DMS 273 treated with DMSO at 0.1 percent for 48 hours (cell line): ENCODE data around the gene FAP.

Source experiments
- DNase-seq: peaks from one replicate; lab custom pipeline; 2025; lab: John Stamatoyannopoulos, UW

The FAP gene

GRCh38 chr2:162242586-162243280 is 512 bp downstream of the FAP start:
- DNase-seq: no peak

- DNase-seq: no peak
Measured at GRCh38 chr2:162241571-162241970, 1.7 kb downstream of the FAP start.

- no peak for DNase-seq
Measured at GRCh38 chr2:162234620-162235462, 8.4 kb downstream of the FAP start.

- DNase-seq: no peak
Measured at GRCh38 chr2:162233197-162233596, 10.0 kb downstream of the FAP start.

- DNase-seq: no peak
Measured at GRCh38 chr2:162232671-162233070, 10.6 kb downstream of the FAP start.

GRCh38 chr2:162232027-162232426 is 11.2 kb downstream of the FAP start:
- DNase-seq: no peak

GRCh38 chr2:162230761-162231160 is 12.5 kb downstream of the FAP start:
- DNase-seq: no peak

GRCh38 chr2:162226836-162227235 is 16.4 kb downstream of the FAP start:
- DNase-seq: no peak

- no peak for DNase-seq
Measured at GRCh38 chr2:162221064-162221463, 22.2 kb downstream of the FAP start.

- no peak for DNase-seq
Measured at GRCh38 chr2:162220368-162220767, 22.9 kb downstream of the FAP start.

GRCh38 chr2:162219426-162219825 is 23.8 kb downstream of the FAP start:
- DNase-seq: no peak

- no peak for DNase-seq
Measured at GRCh38 chr2:162217598-162217997, 25.6 kb downstream of the FAP start.

- DNase-seq: no peak
Measured at GRCh38 chr2:162215162-162215561, 28.1 kb downstream of the FAP start.

GRCh38 chr2:162212366-162212765 is 30.9 kb downstream of the FAP start:
- no peak for DNase-seq

GRCh38 chr2:162211732-162212131 is 31.5 kb downstream of the FAP start:
- DNase-seq: no peak

GRCh38 chr2:162210385-162210784 is 32.9 kb downstream of the FAP start:
- DNase-seq: no peak

GRCh38 chr2:162202203-162202602 is 41.0 kb downstream of the FAP start:
- no peak for DNase-seq

- DNase-seq: no peak
Measured at GRCh38 chr2:162200636-162201035, 42.6 kb downstream of the FAP start.

GRCh38 chr2:162199913-162200312 is 43.3 kb downstream of the FAP start:
- DNase-seq: no peak

GRCh38 chr2:162198239-162198638 is 45.0 kb downstream of the FAP start:
- DNase-seq: no peak

- DNase-seq: no peak
Measured at GRCh38 chr2:162197069-162197825, 46.0 kb downstream of the FAP start.

- DNase-seq: no peak
Measured at GRCh38 chr2:162196638-162197037, 46.6 kb downstream of the FAP start.

- no peak for DNase-seq
Measured at GRCh38 chr2:162188451-162188850, 54.8 kb downstream of the FAP start.
